SU-DHL-6 (cell line): ENCODE results near the gene PFDN2.

Source experiments
- CTCF ChIP-seq: fragments of 200-600 bp; sonication (generic); IDR thresholded peaks from one replicate; pipeline ENCODE4 v1.5.1; 2017; ENCODE audit warnings: antibody characterized with exemption, mild to moderate bottlenecking, low read length, moderate library complexity; ENCODE audit not compliant: insufficient read depth, poor library complexity, severe bottlenecking
- EZH2phosphoT487 ChIP-seq: fragments of 200-600 bp; sonication (generic), shearing (Covaris generic); conservative IDR thresholded peaks from 2 replicates; pipeline ENCODE4 v1.6.1; 2018; ENCODE audit warnings: mild to moderate bottlenecking, antibody characterized with exemption, low read length, moderate library complexity, mixed read lengths

- TF ChIP-seq CTCF, result no peak
- TF ChIP-seq EZH2phosphoT487, result no peak
These were observed 25.9 kb downstream of the PFDN2 start for GRCh38 chr1:161091796-161092507.
